ENCODE data around the gene ARHGAP21. TPM values are rescaled to one million over a fixed set of nuclear protein-coding genes. Genes with fewer than 3 reads are reported as not detected.

Gene ARHGAP21
- total RNA-seq, 1 experiment from 2014 or later, result 59.4 TPM

- Histone ChIP-seq H2BK12ac (ENCODE audit: insufficient read length, low read depth, low read length) (no peak overlapping the region), H3K56ac (ENCODE audit: insufficient read length, low read depth, low read length) (no peak overlapping the region), H3K23me2 (ENCODE audit: insufficient read length, low read depth, low read length, poor library complexity, severe bottlenecking) (no peaks in the 10 kb centered on the region), H2AK5ac (ENCODE audit: insufficient read length, low read length) (no peak overlapping the region), H2BK20ac (ENCODE audit: low read depth, low read length, poor library complexity, severe bottlenecking) (no peak overlapping the region), H3K27ac (ENCODE audit: insufficient read length, low read depth, low read length) (no peak overlapping the region), H4K8ac (replicated peaks; ENCODE audit: insufficient read length, low read depth, low read length) (no peak overlapping the region), H4K20me1 (ENCODE audit: control insufficient read depth, insufficient read depth, insufficient read length) (no peaks in the 10 kb centered on the region), H2BK15ac (ENCODE audit: low read depth, low read length) (no peak overlapping the region), H3K4ac (ENCODE audit: low read depth, low read length) (no peak overlapping the region), H2BK5ac (ENCODE audit: insufficient read length, low read length) (no peak overlapping the region), H3K23ac (ENCODE audit: insufficient read length, low read depth, low read length) (no peak overlapping the region), H3K18ac (ENCODE audit: insufficient read length, low read depth, low read length) (no peak overlapping the region), H4K91ac (ENCODE audit: insufficient read length, low read depth, low read length) (no peak overlapping the region), H2AFZ (ENCODE audit: low read length) (no peak overlapping the region), H3K4me2 (ENCODE audit: insufficient read depth, insufficient read length, low read length) (no peak overlapping the region), H3K79me1 (ENCODE audit: insufficient read depth, low read depth, low read length, poor library complexity, severe bottlenecking) (no peaks in the 10 kb centered on the region), H3K14ac (ENCODE audit: insufficient read depth, low read length) (no peak overlapping the region), H3K79me2 (ENCODE audit: insufficient read depth, low read length) (no peaks in the 10 kb centered on the region), H3K4me1 (ENCODE audit: insufficient read depth, low read length) (no peaks in the 10 kb centered on the region), H4K5ac (ENCODE audit: insufficient read length, low read depth, low read length) (no peak overlapping the region), H3K9ac (ENCODE audit: extremely low read depth, insufficient read length, low read length) (no peak overlapping the region), H3K9me3 (ENCODE audit: control insufficient read depth, low read depth, low read length) (no peaks in the 10 kb centered on the region), H3T11ph (ENCODE audit: low read length) (no peak overlapping the region), H2BK120ac (ENCODE audit: low read depth, low read length, poor library complexity, severe bottlenecking) (no peak overlapping the region), H3K27me3 (ENCODE audit: insufficient read depth, low read length) (no peaks in the 10 kb centered on the region)
- H3K4me1 Mint-ChIP-seq, result peaks cover 10 to 11% of the 10 kb centered on the region in 2 experiments
- no peak for DNase-seq
- H3K27me3 Mint-ChIP-seq (ENCODE audit: low read depth), result no peaks in the 10 kb centered on the region
- no peak for TF ChIP-seq CTCF (conservative IDR thresholded peaks at IDR 0.05)
- H3K27ac Mint-ChIP-seq, result peak overlapping the region in 1 of 3 experiments; percentile 47; a peak in 1 of 7 replicates
- peaks cover 7 to 10% of the 10 kb centered on the region in 2 experiments for H3K9me3 Mint-ChIP-seq
- H3K36me3 Mint-ChIP-seq (ENCODE audit: insufficient read depth in 1 of 3, low read depth in 3 of 3), result peaks cover 5 to 12% (median 7%) of the 10 kb centered on the region in 3 experiments
- no peak overlapping the region for H3K4me3 Mint-ChIP-seq
- WGBS (ENCODE audit: extremely low coverage, insufficient read length, low lambda C conversion rate), result no CpG with 5 or more reads among the region's 4 CpGs
Observed at GRCh38 chr10:24650669-24651391, 72.9 kb downstream of the ARHGAP21 start.

All from H9 (cell line).